ENCODE measurements around the gene NCKAP5. TPM values are rescaled to one million over a fixed set of nuclear protein-coding genes. Genes with fewer than 3 reads are reported as not detected.

Gene NCKAP5
- total RNA-seq, 1 donor from 2014 or later, result not detected

DNA sequence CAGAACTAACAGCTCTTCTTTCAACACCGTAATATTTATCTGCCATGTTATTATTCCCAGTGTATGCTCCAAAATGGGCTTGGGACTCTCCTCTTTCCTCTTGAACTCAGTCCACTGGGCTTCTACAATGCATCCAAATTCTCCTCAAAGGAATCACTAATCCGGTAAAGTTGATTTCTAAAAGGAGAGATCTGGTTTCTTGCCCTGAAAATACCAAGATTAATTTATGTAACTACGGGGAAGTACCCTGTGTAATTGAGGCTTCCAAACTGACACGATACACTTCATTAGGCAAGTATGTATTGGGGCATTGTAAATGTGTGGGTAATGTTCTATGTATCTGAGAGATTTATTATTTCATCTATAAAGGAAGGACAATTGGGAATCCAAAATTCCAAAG, 5.7 kb downstream of the NCKAP5 start:
- intact Hi-C loops (cut with micrococcal nuclease), result no loop called here
- Mint-ChIP-seq H3K36me3 (ENCODE audit: low read depth) (no peaks in the 10 kb centered on the region), H3K27ac (no peak overlapping the region), H3K9me3 (no peaks in the 10 kb centered on the region), H3K4me1 (no peaks in the 10 kb centered on the region), H3K27me3 (peaks cover 5% of the 10 kb centered on the region), H3K4me3 (no peak overlapping the region)
- no peak for DNase-seq

DNA sequence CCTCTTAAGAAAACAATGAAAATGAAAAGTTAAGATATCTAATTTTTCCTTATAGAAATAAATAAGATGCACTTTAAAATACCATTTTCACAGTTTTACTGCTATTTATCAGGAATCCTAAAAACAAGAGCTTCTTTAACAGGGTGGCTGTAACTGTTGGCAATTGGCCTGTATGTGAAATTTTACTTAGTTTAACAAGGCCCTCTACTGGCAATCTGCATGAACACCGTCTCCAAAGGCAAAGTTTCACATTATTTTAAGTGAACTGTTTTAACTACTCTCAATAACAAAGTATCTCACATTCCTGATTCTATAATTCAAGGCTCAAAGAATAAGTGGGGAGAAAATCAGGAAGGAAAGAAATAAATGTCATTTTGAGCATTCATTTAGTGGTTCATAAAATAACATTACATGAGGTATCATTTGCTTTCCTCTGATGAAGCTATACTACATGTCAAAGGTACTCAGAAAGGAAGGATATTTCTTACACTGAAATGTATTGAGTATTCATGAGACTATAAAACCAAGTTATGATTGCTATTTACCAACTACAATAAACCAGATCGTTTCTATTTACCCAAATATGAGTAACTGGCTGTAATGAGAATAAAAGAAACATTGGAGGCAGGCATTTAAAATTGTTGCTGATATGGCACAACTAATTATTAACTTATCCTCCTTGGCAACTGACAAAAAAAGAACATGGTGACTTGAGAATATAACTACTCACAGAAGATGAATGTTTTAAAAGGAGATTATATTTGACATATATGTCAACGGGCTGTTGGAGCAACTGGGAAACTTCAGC, 7.0 kb downstream of the NCKAP5 start:
- no peak for DNase-seq
- H3K4me1 Mint-ChIP-seq, result no peaks in the 10 kb centered on the region
- no peaks in the 10 kb centered on the region for H3K27me3 Mint-ChIP-seq
- H3K27ac Mint-ChIP-seq, result no peak overlapping the region
- no peak overlapping the region for H3K4me3 Mint-ChIP-seq
- H3K9me3 Mint-ChIP-seq, result no peaks in the 10 kb centered on the region
- intact Hi-C loops (cut with micrococcal nuclease), result no loop called here
- H3K36me3 Mint-ChIP-seq (ENCODE audit: low read depth), result no peaks in the 10 kb centered on the region

- H3K4me3 Mint-ChIP-seq, result no peak overlapping the region
- H3K9me3 Mint-ChIP-seq, result no peaks in the 10 kb centered on the region
- no peaks in the 10 kb centered on the region for H3K4me1 Mint-ChIP-seq
- H3K27ac Mint-ChIP-seq, result no peak overlapping the region
- H3K27me3 Mint-ChIP-seq, result no peaks in the 10 kb centered on the region
- no peaks in the 10 kb centered on the region for H3K36me3 Mint-ChIP-seq (ENCODE audit: low read depth)
- intact Hi-C loops (cut with micrococcal nuclease), result no loop called here
- DNase-seq, result no peak
These were observed 10.6 kb downstream of the NCKAP5 start for GRCh38 chr2:133557614-133558013.

- no peak for DNase-seq
- Mint-ChIP-seq H3K4me3 (no peak overlapping the region), H3K27me3 (no peaks in the 10 kb centered on the region), H3K4me1 (no peaks in the 10 kb centered on the region), H3K27ac (no peak overlapping the region), H3K36me3 (ENCODE audit: low read depth) (no peaks in the 10 kb centered on the region), H3K9me3 (no peaks in the 10 kb centered on the region)
- intact Hi-C loops (cut with micrococcal nuclease), result no loop called here
These were observed 14.3 kb downstream of the NCKAP5 start for GRCh38 chr2:133553838-133554408.

DNA sequence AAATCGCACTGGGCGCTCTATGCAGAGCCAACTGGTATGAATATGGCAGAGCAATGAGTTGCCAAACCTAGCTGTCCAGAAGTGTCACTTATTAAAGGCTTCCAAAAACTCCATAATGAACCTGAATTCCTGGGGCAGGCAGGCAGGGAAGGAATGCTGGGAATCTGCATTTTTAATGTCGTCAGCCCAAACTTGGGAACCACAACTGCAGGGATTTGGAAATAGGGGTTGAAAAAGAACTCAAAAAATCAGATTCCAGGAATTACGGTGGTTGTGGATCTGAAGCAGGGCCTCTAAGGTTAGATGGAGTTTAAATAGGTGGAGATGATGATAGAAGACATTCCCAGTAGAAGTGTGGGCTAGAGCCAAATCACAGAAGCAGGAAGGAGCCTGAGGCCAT, 15.0 kb downstream of the NCKAP5 start:
- Mint-ChIP-seq H3K27me3 (no peaks in the 10 kb centered on the region), H3K36me3 (ENCODE audit: low read depth) (no peaks in the 10 kb centered on the region), H3K4me1 (no peaks in the 10 kb centered on the region), H3K27ac (no peak overlapping the region), H3K9me3 (no peaks in the 10 kb centered on the region), H3K4me3 (no peak overlapping the region)
- intact Hi-C loops (cut with micrococcal nuclease), result no loop called here
- no peak for DNase-seq

DNA sequence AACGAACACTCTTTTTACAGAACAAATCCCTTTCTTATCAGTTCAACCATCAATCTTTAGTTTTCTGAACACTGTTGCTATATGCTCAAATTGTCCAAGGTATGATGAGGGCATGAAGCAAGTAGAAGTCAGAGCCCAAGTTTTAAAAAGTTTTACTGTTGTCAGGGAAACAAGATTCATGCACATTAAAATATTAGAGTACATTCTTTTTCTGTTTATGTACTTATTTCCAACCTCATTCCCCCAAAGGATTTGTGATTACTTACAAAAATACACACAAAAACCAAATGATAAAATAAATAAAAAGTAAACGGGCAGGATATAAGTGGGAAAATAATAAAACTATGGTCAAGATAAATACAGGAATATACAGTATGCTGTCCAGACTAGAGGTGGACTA, 15.4 kb downstream of the NCKAP5 start:
- no peaks in the 10 kb centered on the region for H3K4me1 Mint-ChIP-seq
- DNase-seq, result no peak
- no peak overlapping the region for H3K27ac Mint-ChIP-seq
- H3K9me3 Mint-ChIP-seq, result no peaks in the 10 kb centered on the region
- no peak overlapping the region for H3K4me3 Mint-ChIP-seq
- intact Hi-C loops (cut with micrococcal nuclease), result no loop called here
- no peaks in the 10 kb centered on the region for H3K27me3 Mint-ChIP-seq
- no peaks in the 10 kb centered on the region for H3K36me3 Mint-ChIP-seq (ENCODE audit: low read depth)

DNA sequence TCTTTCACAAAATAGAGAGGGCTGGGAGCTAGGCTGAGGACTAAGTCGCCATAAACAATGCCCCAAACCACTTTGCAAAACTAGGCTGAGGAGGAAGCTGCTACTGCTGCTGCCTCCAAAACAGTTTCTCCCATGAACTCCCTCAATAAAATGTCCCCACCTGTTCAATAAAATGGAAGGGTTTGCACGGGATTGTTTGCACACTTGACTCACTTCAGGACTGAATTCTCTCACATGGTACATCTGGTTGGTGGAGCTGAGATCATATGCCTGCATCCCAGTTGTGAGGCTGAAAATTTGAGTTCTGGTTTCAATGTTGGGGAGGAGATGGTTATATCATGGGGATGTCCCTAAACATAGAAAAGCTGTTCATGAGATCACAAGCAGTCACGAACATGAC, 26.5 kb downstream of the NCKAP5 start:
- H3K27me3 Mint-ChIP-seq, result no peaks in the 10 kb centered on the region
- no peak overlapping the region for H3K4me3 Mint-ChIP-seq
- intact Hi-C loops (cut with micrococcal nuclease), result no loop called here
- no peaks in the 10 kb centered on the region for H3K36me3 Mint-ChIP-seq (ENCODE audit: low read depth)
- H3K27ac Mint-ChIP-seq, result no peak overlapping the region
- H3K4me1 Mint-ChIP-seq, result no peaks in the 10 kb centered on the region
- no peaks in the 10 kb centered on the region for H3K9me3 Mint-ChIP-seq
- no peak for DNase-seq

DNA sequence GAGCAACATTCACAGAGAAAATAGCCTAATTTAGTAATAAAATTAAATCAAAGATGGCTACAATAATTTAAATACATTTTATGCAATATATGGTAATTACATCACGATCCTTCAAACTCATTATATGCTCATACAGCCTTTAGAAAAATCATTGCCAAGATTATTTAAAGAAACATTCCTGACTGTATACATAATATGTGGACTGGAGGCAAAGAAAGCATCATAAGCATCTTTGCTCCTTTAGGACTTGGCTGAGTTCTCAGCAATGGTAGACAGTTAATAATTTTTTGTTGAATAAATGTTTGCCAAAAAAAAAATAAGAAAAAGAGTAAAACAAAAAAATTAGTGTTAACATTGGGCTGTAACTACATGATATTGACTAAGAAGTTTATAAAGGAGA, 26.9 kb downstream of the NCKAP5 start:
- intact Hi-C loops (cut with micrococcal nuclease), result no loop called here
- no peaks in the 10 kb centered on the region for H3K27me3 Mint-ChIP-seq
- no peak for DNase-seq
- H3K9me3 Mint-ChIP-seq, result no peaks in the 10 kb centered on the region
- H3K27ac Mint-ChIP-seq, result no peak overlapping the region
- no peaks in the 10 kb centered on the region for H3K36me3 Mint-ChIP-seq (ENCODE audit: low read depth)
- no peaks in the 10 kb centered on the region for H3K4me1 Mint-ChIP-seq
- H3K4me3 Mint-ChIP-seq, result no peak overlapping the region

DNA sequence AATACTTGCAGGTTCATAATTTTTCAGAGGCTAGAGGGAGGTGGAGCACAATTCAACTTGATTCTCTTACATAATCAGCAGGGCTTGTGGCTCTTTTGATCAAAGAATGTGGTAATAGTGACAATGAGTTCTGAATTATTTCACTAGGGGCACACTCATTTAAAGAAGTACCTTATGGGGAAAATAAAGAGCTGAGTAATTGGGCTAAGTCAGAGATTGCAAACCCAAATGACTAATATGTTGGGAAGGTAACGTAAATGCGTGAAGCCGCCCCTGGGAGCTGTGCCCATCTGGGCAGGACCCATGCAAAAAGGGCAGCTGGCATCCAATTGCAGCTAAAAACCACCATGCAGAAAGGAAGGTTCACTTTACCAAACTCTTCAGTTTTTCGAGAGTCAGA, 35.3 kb downstream of the NCKAP5 start:
- no peak for DNase-seq
- H3K27ac Mint-ChIP-seq, result no peak overlapping the region
- no peaks in the 10 kb centered on the region for H3K9me3 Mint-ChIP-seq

DNA sequence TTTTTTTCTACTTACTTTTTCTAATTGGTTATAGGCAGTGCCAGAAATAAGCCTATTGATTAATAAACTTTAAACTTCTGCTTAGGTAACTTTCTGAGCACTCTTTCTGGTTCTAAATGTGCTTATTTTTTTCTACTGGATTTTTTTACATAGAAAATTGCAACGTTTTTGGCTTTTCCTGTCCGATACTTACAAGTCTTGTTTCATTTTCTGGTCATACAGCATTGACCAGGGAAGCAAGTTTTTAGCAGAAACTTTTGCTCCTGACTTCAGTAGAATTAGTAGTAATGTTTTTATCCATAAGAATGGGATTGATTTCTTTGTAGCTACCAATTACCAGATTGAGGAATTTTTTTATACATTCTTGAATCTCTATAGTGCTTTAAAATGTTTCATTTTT, 36.9 kb downstream of the NCKAP5 start:
- intact Hi-C loops (cut with micrococcal nuclease), result no loop called here
- Mint-ChIP-seq H3K9me3 (no peaks in the 10 kb centered on the region), H3K4me1 (no peaks in the 10 kb centered on the region), H3K27me3 (no peaks in the 10 kb centered on the region), H3K27ac (no peak overlapping the region), H3K36me3 (ENCODE audit: low read depth) (no peaks in the 10 kb centered on the region), H3K4me3 (no peak overlapping the region)
- no peak for DNase-seq

More for the DNA sequence above, 35.3 kb downstream of the NCKAP5 start:
- H3K4me3 Mint-ChIP-seq, result no peak overlapping the region
- no peaks in the 10 kb centered on the region for H3K27me3 Mint-ChIP-seq
- H3K4me1 Mint-ChIP-seq, result no peaks in the 10 kb centered on the region
- H3K36me3 Mint-ChIP-seq (ENCODE audit: low read depth), result no peaks in the 10 kb centered on the region
- intact Hi-C loops (cut with micrococcal nuclease), result no loop called here

DNA sequence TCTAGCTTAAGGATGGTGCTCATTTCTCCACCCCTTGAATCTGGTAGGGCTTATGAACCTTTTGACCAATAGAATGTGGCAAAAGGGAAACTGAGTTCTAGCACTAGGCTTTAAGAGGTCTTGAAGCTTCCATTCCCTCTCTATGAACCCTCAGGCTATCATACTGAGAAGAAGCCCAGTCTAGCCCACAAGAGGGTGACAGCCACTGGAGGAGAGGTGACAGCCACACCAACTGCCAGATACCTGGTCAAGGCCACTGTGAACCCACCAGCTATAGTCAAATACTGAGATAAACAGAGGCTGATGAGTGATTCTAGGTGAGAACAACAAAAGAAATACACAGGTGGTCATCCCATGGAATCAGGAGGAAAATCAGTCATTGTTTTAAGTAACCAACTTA, 37.6 kb downstream of the NCKAP5 start:
- no peak overlapping the region for H3K4me3 Mint-ChIP-seq
- no peaks in the 10 kb centered on the region for H3K9me3 Mint-ChIP-seq
- H3K4me1 Mint-ChIP-seq, result no peaks in the 10 kb centered on the region
- H3K27me3 Mint-ChIP-seq, result no peaks in the 10 kb centered on the region
- intact Hi-C loops (cut with micrococcal nuclease), result no loop called here
- H3K27ac Mint-ChIP-seq, result no peak overlapping the region
- DNase-seq, result no peak
- no peaks in the 10 kb centered on the region for H3K36me3 Mint-ChIP-seq (ENCODE audit: low read depth)

- no peak overlapping the region for H3K4me3 Mint-ChIP-seq
- no peaks in the 10 kb centered on the region for H3K9me3 Mint-ChIP-seq
- H3K27ac Mint-ChIP-seq, result no peak overlapping the region
- H3K4me1 Mint-ChIP-seq, result no peaks in the 10 kb centered on the region
- no peaks in the 10 kb centered on the region for H3K36me3 Mint-ChIP-seq (ENCODE audit: low read depth)
- no peaks in the 10 kb centered on the region for H3K27me3 Mint-ChIP-seq
- intact Hi-C loops (cut with micrococcal nuclease), result no loop called here
- no peak for DNase-seq
These were observed 41.5 kb downstream of the NCKAP5 start for GRCh38 chr2:133526530-133527300.

DNA sequence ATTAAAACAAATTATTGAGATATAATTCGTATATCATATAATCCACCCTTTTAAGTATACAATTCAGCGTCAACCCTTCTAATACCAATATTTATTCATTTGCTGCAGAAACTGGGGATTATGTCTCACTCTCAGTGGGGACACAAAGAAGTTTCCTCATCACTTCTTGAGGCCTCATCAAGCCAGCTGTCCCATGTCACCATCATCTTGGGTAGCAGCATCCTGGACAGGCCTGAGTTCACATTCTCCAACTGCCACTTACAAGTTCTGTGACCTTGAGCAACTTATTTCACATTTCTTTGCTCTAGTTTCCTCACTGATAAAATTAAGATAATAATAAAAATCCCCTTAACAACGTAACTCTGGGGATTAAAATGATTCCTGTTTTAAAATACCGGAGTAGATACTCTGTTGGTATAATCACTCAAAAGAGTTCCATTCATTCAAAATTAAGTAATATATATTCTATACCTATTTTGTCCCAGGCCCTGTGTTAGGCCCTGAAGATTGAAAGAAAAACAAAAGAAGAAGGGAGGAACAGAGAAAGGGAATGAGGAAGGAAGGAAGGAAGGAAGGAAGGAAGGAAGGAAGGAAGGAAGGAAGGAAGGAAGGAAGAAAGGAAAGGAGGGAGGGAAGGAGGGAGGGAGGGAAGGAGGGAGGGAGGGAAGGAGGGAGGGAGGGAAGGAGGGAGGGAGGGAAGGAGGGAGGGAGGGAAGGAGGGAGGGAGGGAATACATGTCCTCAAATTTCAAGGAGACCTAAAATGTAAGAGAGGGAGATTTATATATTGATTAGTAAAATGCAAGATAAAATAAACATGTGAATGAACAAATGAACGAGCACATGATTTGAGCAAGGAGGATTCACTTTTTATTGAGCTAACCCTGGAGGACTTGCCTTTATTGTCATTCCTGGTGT, 42.4 kb downstream of the NCKAP5 start:
- Mint-ChIP-seq H3K9me3 (no peaks in the 10 kb centered on the region), H3K27ac (no peak overlapping the region), H3K36me3 (ENCODE audit: low read depth) (no peaks in the 10 kb centered on the region), H3K4me1 (no peaks in the 10 kb centered on the region), H3K27me3 (no peaks in the 10 kb centered on the region), H3K4me3 (no peak overlapping the region)
- DNase-seq, result no peak
- intact Hi-C loops (cut with micrococcal nuclease), result no loop called here

Measured in activated CD4-positive, alpha-beta T cell treated with anti-CD3 and anti-CD28 coated beads, Interleukin-2, amount 10 ng/mL, durations not matched to agents 24 days and 14 days (primary cell).